Measurements from ENCODE around the gene ANKS4B. TPM values are rescaled to one million over a fixed set of nuclear protein-coding genes. Genes with fewer than 3 reads are reported as not detected.
"Not testable (repeated sequence)": the region's sequence is repeated elsewhere in the genome, so short reads cannot be mapped to it uniquely, and the experiment has no call there.

The ANKS4B gene
- total RNA-seq, 1 donor from 2014 or later, result not detected

- Histone ChIP-seq H3K4me1 (ENCODE audit: insufficient read depth, low read length) (no peaks in the 10 kb centered on the region), H3K36me3 (ENCODE audit: insufficient read depth, low read length) (no peaks in the 10 kb centered on the region), H3K9me3 (ENCODE audit: insufficient read depth, low read depth, low read length) (no peaks in the 10 kb centered on the region), H3K4me3 (ENCODE audit: insufficient read depth, low read depth, low read length) (no peak overlapping the region), H3K27me3 (ENCODE audit: insufficient read depth, low read length) (peaks cover 8% of the 10 kb centered on the region), H3K79me2 (ENCODE audit: insufficient read depth, low read length) (no peaks in the 10 kb centered on the region), H3K9ac (ENCODE audit: low read length) (no peak overlapping the region), H3K27ac (ENCODE audit: low read depth, low read length) (no peak overlapping the region), H2AFZ (ENCODE audit: low read depth, low read length) (no peak overlapping the region), H4K20me1 (ENCODE audit: insufficient read depth, low read length) (no peaks in the 10 kb centered on the region), H3K4me2 (ENCODE audit: low read length) (no peak overlapping the region)
- peaks cover 7% of the 10 kb centered on the region for H3K27me3 Mint-ChIP-seq (ENCODE audit: low read depth, unreplicated experiment)
- no peaks in the 10 kb centered on the region for H3K4me1 Mint-ChIP-seq (ENCODE audit: low read depth, unreplicated experiment)
- H3K9me3 Mint-ChIP-seq (ENCODE audit: unreplicated experiment), result no peaks in the 10 kb centered on the region
- no peak for TF ChIP-seq CTCF (IDR thresholded peaks at IDR 0.05; ENCODE audit: insufficient read depth, low read depth, low read length)
- TF ChIP-seq EZH2 (IDR thresholded peaks at IDR 0.05; ENCODE audit: insufficient read depth, low read length), result no peak
- no peak overlapping the region for H3K4me3 Mint-ChIP-seq (ENCODE audit: unreplicated experiment)
- DNase-seq (ENCODE audit: low read depth), result no peak
- H3K27ac Mint-ChIP-seq (ENCODE audit: unreplicated experiment), result no peak overlapping the region
- H3K36me3 Mint-ChIP-seq (ENCODE audit: low read depth, unreplicated experiment), result no peaks in the 10 kb centered on the region
- FAIRE-seq, result no peak
Observed at GRCh38 chr16:21242756-21243155, 9.3 kb downstream of the ANKS4B start.

GRCh38 chr16:21244518-21245215, 11.2 kb downstream of the ANKS4B start:
- no peak for DNase-seq (ENCODE audit: low read depth)

GRCh38 chr16:21248179-21248578, 14.7 kb downstream of the ANKS4B start:
- H3K9me3 Mint-ChIP-seq (ENCODE audit: unreplicated experiment); FAIRE-seq; DNase-seq (ENCODE audit: low read depth); H3K27ac ChIP-seq (ENCODE audit: low read depth, low read length); H2AFZ ChIP-seq (ENCODE audit: low read depth, low read length); H3K36me3 ChIP-seq (ENCODE audit: insufficient read depth, low read length); H3K4me1 Mint-ChIP-seq (ENCODE audit: low read depth, unreplicated experiment); H3K9me3 ChIP-seq (ENCODE audit: insufficient read depth, low read depth, low read length); H3K36me3 Mint-ChIP-seq (ENCODE audit: low read depth, unreplicated experiment); H3K9ac ChIP-seq (ENCODE audit: low read length); H3K4me1 ChIP-seq (ENCODE audit: insufficient read depth, low read length); H3K4me2 ChIP-seq (ENCODE audit: low read length); H3K79me2 ChIP-seq (ENCODE audit: insufficient read depth, low read length); H4K20me1 ChIP-seq (ENCODE audit: insufficient read depth, low read length); H3K4me3 Mint-ChIP-seq (ENCODE audit: unreplicated experiment); H3K4me3 ChIP-seq (ENCODE audit: insufficient read depth, low read depth, low read length); H3K27ac Mint-ChIP-seq (ENCODE audit: unreplicated experiment): not testable (repeated sequence)
- peaks cover 19% of the 10 kb centered on the region for H3K27me3 Mint-ChIP-seq (ENCODE audit: low read depth, unreplicated experiment)
- peaks cover 14% of the 10 kb centered on the region for H3K27me3 ChIP-seq (ENCODE audit: insufficient read depth, low read length)

More at GRCh38 chr16:21244518-21245215, 11.2 kb downstream of the ANKS4B start:
- Mint-ChIP-seq H3K4me1 (ENCODE audit: low read depth, unreplicated experiment) (no peaks in the 10 kb centered on the region), H3K4me3 (ENCODE audit: unreplicated experiment) (no peak overlapping the region), H3K36me3 (ENCODE audit: low read depth, unreplicated experiment) (no peaks in the 10 kb centered on the region), H3K9me3 (ENCODE audit: unreplicated experiment) (peaks cover 2% of the 10 kb centered on the region), H3K27me3 (ENCODE audit: low read depth, unreplicated experiment) (peaks cover 8% of the 10 kb centered on the region), H3K27ac (ENCODE audit: unreplicated experiment) (no peak overlapping the region)
- Histone ChIP-seq H3K9me3 (ENCODE audit: insufficient read depth, low read depth, low read length) (no peaks in the 10 kb centered on the region), H3K4me1 (ENCODE audit: insufficient read depth, low read length) (no peaks in the 10 kb centered on the region), H2AFZ (ENCODE audit: low read depth, low read length) (no peak overlapping the region), H3K4me3 (ENCODE audit: insufficient read depth, low read depth, low read length) (no peak overlapping the region), H3K79me2 (ENCODE audit: insufficient read depth, low read length) (no peaks in the 10 kb centered on the region), H3K27ac (ENCODE audit: low read depth, low read length) (no peak overlapping the region), H3K4me2 (ENCODE audit: low read length) (no peak overlapping the region), H3K9ac (ENCODE audit: low read length) (no peak overlapping the region), H3K36me3 (ENCODE audit: insufficient read depth, low read length) (no peaks in the 10 kb centered on the region), H3K27me3 (ENCODE audit: insufficient read depth, low read length) (peaks cover 6% of the 10 kb centered on the region), H4K20me1 (ENCODE audit: insufficient read depth, low read length) (no peaks in the 10 kb centered on the region)
- no peak for FAIRE-seq
- TF ChIP-seq CTCF (IDR thresholded peaks at IDR 0.05; ENCODE audit: insufficient read depth, low read depth, low read length) (no peak), EZH2 (IDR thresholded peaks at IDR 0.05; ENCODE audit: insufficient read depth, low read length) (no peak)
